ENCODE measurements around the gene MEGF8.

The MEGF8 gene

GRCh38 chr19:42312370-42312769 lies 13.1 kb upstream of the MEGF8 start:
- Mint-ChIP-seq H3K4me3 (peak overlapping the region; percentile 65), H3K36me3 (ENCODE audit: low read depth) (no peaks in the 10 kb centered on the region), H3K27me3 (peaks cover 45% of the 10 kb centered on the region), H3K27ac (no peak overlapping the region), H3K4me1 (ENCODE audit: low read depth) (peaks cover 12% of the 10 kb centered on the region), H3K9me3 (no peaks in the 10 kb centered on the region)
- no peak for DNase-seq

- H3K27ac Mint-ChIP-seq = no peak within 1 kb of the TSS
- H3K9me3 Mint-ChIP-seq = no peaks in the 10 kb centered on the region
- H3K4me1 Mint-ChIP-seq (ENCODE audit: low read depth) = peaks cover 12% of the 10 kb centered on the region
- peaks cover 45% of the 10 kb centered on the region for H3K27me3 Mint-ChIP-seq
- peak; percentile 62 for DNase-seq
- peak within 1 kb of the TSS; percentile 65 for H3K4me3 Mint-ChIP-seq
- H3K36me3 Mint-ChIP-seq (ENCODE audit: low read depth) = no peaks in the 10 kb centered on the region
Measured at GRCh38 chr19:42313096-42313839, 12.2 kb upstream of the MEGF8 start, which contains the start of gene TMEM145. Gene TMEM145, plus strand, starts transcription at chr19:42313309. Its CDS starts 68 bp downstream, at chr19:42313377.

GRCh38 chr19:42313840-42314755 lies 11.3 kb upstream of the MEGF8 start:
- Mint-ChIP-seq H3K9me3 (no peaks in the 10 kb centered on the region), H3K27me3 (peaks cover 45% of the 10 kb centered on the region), H3K4me1 (ENCODE audit: low read depth) (peaks cover 12% of the 10 kb centered on the region), H3K4me3 (peak overlapping the region; percentile 55), H3K36me3 (ENCODE audit: low read depth) (no peaks in the 10 kb centered on the region), H3K27ac (no peak overlapping the region)
- DNase-seq = no peak

GRCh38 chr19:42315024-42315423 lies 10.4 kb upstream of the MEGF8 start:
- H3K27me3 Mint-ChIP-seq = peaks cover 45% of the 10 kb centered on the region
- H3K9me3 Mint-ChIP-seq = no peaks in the 10 kb centered on the region
- peaks cover 12% of the 10 kb centered on the region for H3K4me1 Mint-ChIP-seq (ENCODE audit: low read depth)
- no peaks in the 10 kb centered on the region for H3K36me3 Mint-ChIP-seq (ENCODE audit: low read depth)
- DNase-seq = no peak
- no peak overlapping the region for H3K4me3 Mint-ChIP-seq
- no peak overlapping the region for H3K27ac Mint-ChIP-seq

GRCh38 chr19:42316223-42317211 lies 8.9 kb upstream of the MEGF8 start:
- Mint-ChIP-seq H3K27me3 (peaks cover 37% of the 10 kb centered on the region), H3K36me3 (ENCODE audit: low read depth) (no peaks in the 10 kb centered on the region), H3K4me1 (ENCODE audit: low read depth) (peaks cover 12% of the 10 kb centered on the region), H3K4me3 (no peak overlapping the region), H3K27ac (no peak overlapping the region), H3K9me3 (no peaks in the 10 kb centered on the region)
- DNase-seq = no peak

GRCh38 chr19:42317535-42317934 lies 7.9 kb upstream of the MEGF8 start:
- Mint-ChIP-seq H3K27me3 (peaks cover 33% of the 10 kb centered on the region), H3K4me1 (ENCODE audit: low read depth) (peaks cover 11% of the 10 kb centered on the region), H3K36me3 (ENCODE audit: low read depth) (no peaks in the 10 kb centered on the region), H3K27ac (no peak overlapping the region), H3K4me3 (no peak overlapping the region), H3K9me3 (no peaks in the 10 kb centered on the region)
- DNase-seq = no peak

GRCh38 chr19:42322305-42322704 lies 3.1 kb upstream of the MEGF8 start:
- Mint-ChIP-seq H3K4me1 (ENCODE audit: low read depth) (peaks cover 19% of the 10 kb centered on the region), H3K4me3 (no peak overlapping the region), H3K27ac (no peak overlapping the region), H3K36me3 (ENCODE audit: low read depth) (no peaks in the 10 kb centered on the region), H3K27me3 (peaks cover 22% of the 10 kb centered on the region), H3K9me3 (no peaks in the 10 kb centered on the region)
- DNase-seq = no peak

GRCh38 chr19:42323473-42323851 lies 2.0 kb upstream of the MEGF8 start:
- H3K4me1 Mint-ChIP-seq (ENCODE audit: low read depth) = peaks cover 19% of the 10 kb centered on the region
- no peaks in the 10 kb centered on the region for H3K9me3 Mint-ChIP-seq
- DNase-seq = no peak
- H3K27me3 Mint-ChIP-seq = peaks cover 22% of the 10 kb centered on the region
- H3K4me3 Mint-ChIP-seq = peak overlapping the region; percentile 6
- no peaks in the 10 kb centered on the region for H3K36me3 Mint-ChIP-seq (ENCODE audit: low read depth)
- H3K27ac Mint-ChIP-seq = no peak overlapping the region

GRCh38 chr19:42323852-42324654 lies 1.4 kb upstream of the MEGF8 start:
- H3K9me3 Mint-ChIP-seq = no peaks in the 10 kb centered on the region
- no peak overlapping the region for H3K27ac Mint-ChIP-seq
- no peaks in the 10 kb centered on the region for H3K36me3 Mint-ChIP-seq (ENCODE audit: low read depth)
- H3K4me1 Mint-ChIP-seq (ENCODE audit: low read depth) = peaks cover 19% of the 10 kb centered on the region
- peak; percentile 50 for DNase-seq
- peaks cover 22% of the 10 kb centered on the region for H3K27me3 Mint-ChIP-seq
- H3K4me3 Mint-ChIP-seq = peak overlapping the region; percentile 84

- H3K27me3 Mint-ChIP-seq = peaks cover 22% of the 10 kb centered on the region
- no peak for DNase-seq
- peak overlapping the region; percentile 84 for H3K27ac Mint-ChIP-seq
- H3K9me3 Mint-ChIP-seq = no peaks in the 10 kb centered on the region
- peak overlapping the region; percentile 84 for H3K4me3 Mint-ChIP-seq
- peaks cover 19% of the 10 kb centered on the region for H3K4me1 Mint-ChIP-seq (ENCODE audit: low read depth)
- no peaks in the 10 kb centered on the region for H3K36me3 Mint-ChIP-seq (ENCODE audit: low read depth)
Measured at GRCh38 chr19:42324655-42325307, 654 bp upstream of the MEGF8 start.

GRCh38 chr19:42325896-42326771 lies 699 bp downstream of the MEGF8 start:
- H3K36me3 Mint-ChIP-seq (ENCODE audit: low read depth) = no peaks in the 10 kb centered on the region
- H3K4me1 Mint-ChIP-seq (ENCODE audit: low read depth) = peaks cover 19% of the 10 kb centered on the region

GRCh38 chr19:42326969-42327368 lies 1.5 kb downstream of the MEGF8 start:
- DNase-seq = no peak
- Mint-ChIP-seq H3K27ac (no peak overlapping the region), H3K9me3 (no peaks in the 10 kb centered on the region), H3K36me3 (ENCODE audit: low read depth) (no peaks in the 10 kb centered on the region), H3K27me3 (peaks cover 22% of the 10 kb centered on the region), H3K4me3 (peak overlapping the region; percentile 84), H3K4me1 (ENCODE audit: low read depth) (peaks cover 19% of the 10 kb centered on the region)

More at GRCh38 chr19:42325896-42326771, 699 bp downstream of the MEGF8 start:
- H3K27me3 Mint-ChIP-seq = peaks cover 22% of the 10 kb centered on the region
- H3K27ac Mint-ChIP-seq = peak overlapping the region; percentile 86
- H3K9me3 Mint-ChIP-seq = no peaks in the 10 kb centered on the region
- no peak for DNase-seq
- peak overlapping the region; percentile 84 for H3K4me3 Mint-ChIP-seq

All from activated T-cell treated with anti-CD3 and anti-CD28 coated beads, Interleukin-2, amount 50 U/mL, for 24 hours (primary cell).